ENCODE data around the gene FNDC3B. TPM values are rescaled to one million over a fixed set of nuclear protein-coding genes. Genes with fewer than 3 reads are reported as not detected.
A peak's percentile ranks its signal among the peaks of the same experiment; 100 is the strongest.

The FNDC3B gene
- total and polyA plus RNA-seq, 2 of the 8 experiments (the other 6 are each of a cell fraction or from before 2014, with no cell fraction given): 14.1 to 44.4 TPM

DNA sequence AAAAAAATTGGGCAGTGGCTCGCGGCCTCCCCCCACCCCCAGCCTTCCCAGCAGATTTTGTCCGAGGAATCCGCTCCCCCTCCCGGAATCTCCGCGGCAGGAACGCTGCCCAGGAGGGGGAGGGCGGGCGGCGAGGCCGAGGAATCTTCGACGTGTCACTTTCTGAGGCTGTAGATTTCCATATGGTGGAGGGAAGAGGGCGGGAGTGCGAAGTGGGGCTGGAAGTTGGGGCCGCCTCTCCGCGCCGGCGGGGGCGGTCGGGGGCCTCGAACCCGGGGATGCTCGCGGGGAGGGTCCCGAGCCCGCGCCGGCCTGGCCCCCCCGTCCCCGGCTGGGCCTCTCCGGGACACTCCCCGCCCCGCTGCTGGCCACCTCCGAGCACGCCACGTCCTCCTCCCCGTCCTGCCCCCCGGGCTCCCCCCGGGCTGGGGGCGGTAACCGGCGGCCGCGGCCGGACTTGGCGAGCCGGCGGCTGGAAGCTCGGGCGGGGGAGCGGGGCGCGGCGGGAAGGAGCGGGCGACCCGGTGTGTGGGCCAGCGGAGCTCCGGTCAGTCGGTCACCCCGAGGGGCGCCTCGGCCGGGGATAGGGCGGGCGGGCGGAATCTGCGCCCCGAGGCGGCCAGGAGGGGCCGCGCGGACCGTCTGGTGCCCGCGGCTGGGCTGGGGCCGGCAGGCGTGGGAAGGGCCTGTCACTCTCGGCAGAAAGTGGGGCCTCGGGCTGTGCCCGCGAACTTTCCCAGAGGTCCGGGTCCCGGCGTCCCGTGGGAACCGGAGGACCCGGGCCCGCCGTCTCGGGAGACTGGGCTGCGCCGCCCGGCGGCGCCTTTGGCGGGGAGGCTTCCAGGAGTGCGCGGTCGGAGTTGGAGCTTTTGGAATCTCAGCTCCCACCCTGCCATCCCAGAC lies 951 bp downstream of the FNDC3B start (continued):
- no peak for TF ChIP-seq SP1 (IDR thresholded peaks at IDR 0.05; ENCODE audit: low read depth, low read length)
- 0 out of 4 replicates have a peak, but pooled peaks of 1 of the 2 experiments have one; percentile 62 for TF ChIP-seq SIN3A (conservative IDR thresholded peaks at IDR 0.05 in 1 of 2, IDR thresholded peaks at IDR 0.05 in 1 of 2; ENCODE audit: low read depth in 1 of 2, low read length in 2 of 2)
- TF ChIP-seq FOSL1 (IDR thresholded peaks at IDR 0.05; ENCODE audit: insufficient read depth, low read depth, low read length): no peak
- TF ChIP-seq RFX5 (IDR thresholded peaks at IDR 0.05; ENCODE audit: borderline replicate concordance, low read depth, low read length): no peak
- TF ChIP-seq TAF1 (IDR thresholded peaks at IDR 0.05; ENCODE audit: low read depth, low read length): peak; percentile 11; the same call in 1 of the 2 replicates
- no peak for TF ChIP-seq CEBPB (IDR thresholded peaks at IDR 0.05; ENCODE audit: low read depth, low read length)
- TF ChIP-seq CTBP2 (IDR thresholded peaks at IDR 0.05; ENCODE audit: borderline replicate concordance, insufficient read depth, insufficient read length, low read length): peak; percentile 39
- TF ChIP-seq TAF7 (optimal IDR thresholded peaks at IDR 0.05; ENCODE audit: borderline replicate concordance, low read depth, low read length): peak; percentile 23
- TF ChIP-seq ASH2L (IDR thresholded peaks at IDR 0.05; ENCODE audit: low read length): peak; percentile 39
- TF ChIP-seq YY1 (IDR thresholded peaks at IDR 0.05; ENCODE audit: low read depth, low read length): no peak
- TF ChIP-seq GTF2F1 (IDR thresholded peaks at IDR 0.05; ENCODE audit: borderline replicate concordance, low read depth, low read length): no peak
- no peak for TF ChIP-seq CHD2 (IDR thresholded peaks at IDR 0.05; ENCODE audit: low read length)
- no peak for TF ChIP-seq SIX5 (IDR thresholded peaks at IDR 0.05; ENCODE audit: low read depth, low read length)
- TF ChIP-seq RBBP5 (IDR thresholded peaks at IDR 0.05; ENCODE audit: borderline replicate concordance, low read depth, low read length): peak; percentile 74
- TF ChIP-seq CREB1 (IDR thresholded peaks at IDR 0.05): no peak
- no peak for TF ChIP-seq SP4 (IDR thresholded peaks at IDR 0.05; ENCODE audit: low read length)
